GM19193 (cell line): ENCODE measurements around the gene TAF10.

Experiments used
- POLR2A ChIP-seq: IDR thresholded peaks from 4 replicates; pipeline ENCODE4 v1.6.1; 2011; ENCODE audit not compliant: insufficient read depth, insufficient read length; ENCODE audit errors: extremely low read depth

Gene TAF10

DNA sequence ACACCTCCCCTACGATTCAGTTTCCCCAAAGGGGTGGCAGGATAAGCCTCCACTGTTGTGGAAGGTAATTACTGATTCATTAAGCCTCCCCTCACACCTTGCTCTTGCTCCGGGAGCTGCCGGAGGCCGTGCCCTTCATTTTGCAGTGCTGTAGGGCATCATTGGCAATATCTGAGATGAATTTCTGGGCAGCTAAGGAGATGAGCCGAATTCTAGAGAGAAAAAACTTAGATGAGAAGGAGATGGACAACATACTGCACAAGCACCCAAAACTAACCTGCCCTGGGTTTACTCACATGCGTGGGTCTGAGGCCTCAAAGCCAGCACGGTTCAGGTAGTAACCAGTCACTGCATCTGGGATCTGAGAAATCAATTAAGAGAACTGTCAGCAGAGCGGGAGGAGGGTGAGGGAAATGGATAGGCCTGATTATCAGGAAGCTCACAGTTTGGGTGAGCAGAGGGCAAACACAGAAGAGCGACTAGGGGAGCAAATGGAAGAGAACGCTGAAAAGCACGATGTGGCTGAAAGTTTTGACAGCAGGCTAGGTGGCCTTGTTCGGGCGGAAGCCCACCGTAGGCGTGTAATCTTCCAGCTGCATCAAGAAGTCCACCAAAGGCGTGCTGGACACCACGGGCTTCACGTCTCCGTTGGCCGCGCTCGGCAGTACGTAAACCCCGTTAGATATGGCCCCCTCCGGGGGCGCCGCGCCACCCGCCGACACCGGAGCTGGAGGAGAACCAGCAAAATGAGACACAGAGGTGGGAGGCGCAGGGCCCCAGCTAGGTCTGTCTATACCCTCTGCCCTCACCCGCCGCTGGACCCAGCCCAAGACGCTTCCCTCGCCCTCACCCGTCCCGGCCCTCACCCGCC lies 689 bp downstream of the TAF10 start:
- no peak for TF ChIP-seq POLR2A

DNA sequence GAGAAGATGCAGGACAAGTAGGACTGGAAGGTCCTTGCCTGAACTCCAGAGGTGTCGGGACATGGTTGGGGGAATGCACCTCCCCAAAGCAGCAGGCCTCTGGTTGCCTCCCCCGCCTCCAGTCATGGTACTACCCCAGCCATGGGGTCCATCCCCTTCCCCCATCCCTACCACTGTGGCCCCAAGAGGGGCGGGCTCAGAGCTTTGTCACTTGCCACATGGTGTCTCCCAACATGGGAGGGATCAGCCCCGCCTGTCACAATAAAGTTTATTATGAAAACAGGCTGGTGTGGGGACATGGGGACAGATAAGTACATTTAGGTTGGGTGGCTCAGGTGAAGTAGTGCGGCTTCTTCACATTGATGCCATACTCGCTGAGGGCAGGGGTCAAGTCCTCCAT lies 1.4 kb downstream of the TAF10 start:
- TF ChIP-seq POLR2A: no peak

DNA sequence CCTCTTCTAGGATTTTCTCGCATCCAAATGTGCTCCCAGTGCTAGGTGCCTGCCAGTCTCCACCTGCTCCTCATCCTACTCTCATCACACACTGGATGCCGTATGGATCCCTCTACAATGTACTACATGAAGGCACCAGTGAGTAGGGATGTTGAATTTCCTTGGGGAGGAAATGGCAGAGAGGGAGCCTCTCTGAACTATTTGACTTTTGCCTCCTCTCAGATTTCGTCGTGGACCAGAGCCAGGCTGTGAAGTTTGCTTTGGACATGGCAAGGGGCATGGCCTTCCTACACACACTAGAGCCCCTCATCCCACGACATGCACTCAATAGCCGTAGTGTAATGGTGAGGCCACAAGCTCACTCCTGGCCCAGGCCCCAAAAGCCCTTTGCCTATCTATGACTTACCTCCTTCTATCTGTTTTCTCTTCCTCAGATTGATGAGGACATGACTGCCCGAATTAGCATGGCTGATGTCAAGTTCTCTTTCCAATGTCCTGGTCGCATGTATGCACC lies 2.5 kb downstream of the TAF10 start:
- TF ChIP-seq POLR2A: no peak

DNA sequence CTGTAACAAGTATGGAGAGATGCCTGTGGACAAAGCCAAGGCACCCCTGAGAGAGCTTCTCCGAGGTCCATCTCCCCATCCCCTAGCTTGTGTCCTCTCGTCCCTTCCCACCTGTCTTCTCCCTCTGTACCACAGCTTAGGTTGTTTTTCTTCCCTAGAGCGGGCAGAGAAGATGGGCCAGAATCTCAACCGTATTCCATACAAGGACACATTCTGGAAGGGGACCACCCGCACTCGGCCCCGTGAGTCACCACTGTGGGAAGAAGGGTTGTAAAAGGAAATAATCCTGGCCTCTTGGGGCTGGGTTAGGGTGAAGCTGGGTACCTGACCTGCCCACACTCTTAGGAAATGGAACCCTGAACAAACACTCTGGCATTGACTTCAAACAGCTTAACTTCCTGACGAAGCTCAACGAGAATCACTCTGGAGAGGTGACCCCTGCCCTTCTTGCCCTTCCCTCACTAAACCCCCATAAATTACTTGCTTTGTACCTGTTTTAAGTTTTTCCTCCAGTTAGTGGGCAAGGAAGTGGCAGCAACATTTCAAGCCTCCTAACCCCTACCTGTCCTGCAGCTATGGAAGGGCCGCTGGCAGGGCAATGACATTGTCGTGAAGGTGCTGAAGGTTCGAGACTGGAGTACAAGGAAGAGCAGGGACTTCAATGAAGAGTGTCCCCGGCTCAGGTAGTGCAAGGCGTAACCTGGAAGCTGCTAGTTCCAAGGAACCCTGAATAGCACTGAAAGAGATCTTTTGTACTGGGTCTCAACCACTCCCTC lies 3.1 kb downstream of the TAF10 start:
- no peak for TF ChIP-seq POLR2A

DNA sequence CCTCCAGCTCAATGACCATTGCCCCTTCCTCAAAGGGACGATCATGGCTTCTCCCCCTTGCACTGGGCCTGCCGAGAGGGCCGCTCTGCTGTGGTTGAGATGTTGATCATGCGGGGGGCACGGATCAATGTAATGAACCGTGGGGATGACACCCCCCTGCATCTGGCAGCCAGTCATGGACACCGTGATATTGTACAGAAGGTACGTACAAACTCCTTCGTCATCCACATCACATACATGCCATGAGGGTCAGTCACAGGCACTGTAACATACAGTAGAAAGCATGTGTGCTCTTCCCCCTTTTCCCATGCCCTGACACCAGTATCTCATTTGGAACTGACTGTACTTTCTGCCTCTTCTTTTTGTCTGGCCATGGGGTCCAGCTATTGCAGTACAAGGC lies 4.0 kb downstream of the TAF10 start:
- TF ChIP-seq POLR2A: no peak

DNA sequence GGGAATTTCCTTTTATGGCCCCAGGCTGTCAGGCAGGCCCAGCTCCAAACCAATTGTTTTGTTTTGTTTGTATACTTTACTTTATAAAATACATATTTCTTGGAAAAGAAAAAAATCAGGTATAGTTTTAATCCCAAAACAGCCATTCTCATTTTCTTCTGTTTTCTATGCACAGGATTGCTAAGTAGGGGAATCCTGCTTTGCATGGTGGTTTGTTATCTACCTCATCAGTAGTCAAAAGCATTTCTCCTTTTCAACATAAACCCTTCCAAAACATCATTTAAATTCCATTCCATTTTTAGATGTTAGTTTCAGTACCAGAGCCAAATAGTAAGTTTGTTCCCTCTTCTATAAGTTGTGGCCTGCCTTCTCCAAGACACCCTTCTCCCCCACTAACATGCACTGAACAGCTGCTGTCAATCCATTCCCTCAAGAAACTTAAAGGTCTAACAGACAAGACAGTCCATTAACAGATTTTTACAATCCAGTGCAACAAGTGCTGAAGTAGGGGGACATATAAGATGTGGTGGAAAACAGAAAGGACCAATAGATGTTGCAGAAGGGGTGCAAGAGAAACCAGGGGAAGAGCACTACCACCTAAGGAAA lies 4.7 kb downstream of the TAF10 start:
- TF ChIP-seq POLR2A: no peak

DNA sequence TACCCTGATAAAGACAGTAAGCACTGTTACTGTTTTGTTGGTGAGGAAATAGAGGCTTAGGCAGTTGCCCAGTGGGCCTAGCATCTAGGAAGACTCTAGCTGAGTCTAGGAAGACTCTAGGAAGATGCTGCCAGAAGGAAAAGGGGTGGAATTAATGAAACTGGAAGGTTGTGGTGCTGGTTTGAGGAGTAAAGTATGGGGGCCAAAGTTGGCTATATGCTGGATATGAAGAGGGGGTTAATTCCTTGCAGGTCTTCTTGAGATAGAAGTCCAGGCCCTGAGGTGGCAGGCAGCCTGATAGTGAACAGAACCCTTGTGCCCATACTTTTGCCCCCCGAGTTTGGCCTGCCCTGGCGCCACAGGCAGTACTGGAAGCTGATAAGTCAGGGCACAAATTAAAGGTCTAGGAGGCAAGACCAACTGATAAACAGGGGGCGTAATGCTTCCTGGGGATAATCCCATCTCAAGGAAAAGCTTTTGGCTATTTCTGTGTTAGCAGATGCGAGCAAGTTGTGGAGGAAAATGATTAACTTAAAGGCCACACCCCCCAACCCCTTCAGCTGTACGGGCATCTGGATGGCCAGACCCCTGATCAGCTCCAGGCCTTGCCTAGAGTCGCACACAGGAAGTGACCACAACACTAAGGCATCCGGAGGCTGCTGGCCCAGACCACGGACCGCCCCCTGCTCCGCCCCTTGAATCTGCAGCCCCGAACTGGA lies 5.4 kb downstream of the TAF10 start:
- TF ChIP-seq POLR2A: peak; percentile 46

DNA sequence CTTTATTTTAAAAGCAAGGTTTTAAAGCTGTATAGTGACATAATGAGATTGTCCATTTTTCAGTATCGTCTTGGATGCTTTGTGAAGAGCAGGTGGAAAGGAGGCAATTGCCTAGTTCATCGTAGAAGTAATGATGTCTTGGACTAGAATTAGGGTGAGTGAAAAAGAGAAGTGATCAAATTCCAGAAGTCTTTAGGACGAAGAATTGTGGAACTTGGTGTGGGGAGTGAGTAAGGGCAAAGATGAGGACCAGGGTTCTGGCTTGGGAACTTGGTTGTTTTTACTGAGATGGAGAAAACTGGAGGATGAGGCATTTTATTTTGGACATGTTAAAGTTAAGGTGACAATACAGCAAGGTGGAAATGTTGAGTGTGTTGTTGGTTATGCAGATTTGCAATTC lies 7.2 kb downstream of the TAF10 start:
- no peak for TF ChIP-seq POLR2A

DNA sequence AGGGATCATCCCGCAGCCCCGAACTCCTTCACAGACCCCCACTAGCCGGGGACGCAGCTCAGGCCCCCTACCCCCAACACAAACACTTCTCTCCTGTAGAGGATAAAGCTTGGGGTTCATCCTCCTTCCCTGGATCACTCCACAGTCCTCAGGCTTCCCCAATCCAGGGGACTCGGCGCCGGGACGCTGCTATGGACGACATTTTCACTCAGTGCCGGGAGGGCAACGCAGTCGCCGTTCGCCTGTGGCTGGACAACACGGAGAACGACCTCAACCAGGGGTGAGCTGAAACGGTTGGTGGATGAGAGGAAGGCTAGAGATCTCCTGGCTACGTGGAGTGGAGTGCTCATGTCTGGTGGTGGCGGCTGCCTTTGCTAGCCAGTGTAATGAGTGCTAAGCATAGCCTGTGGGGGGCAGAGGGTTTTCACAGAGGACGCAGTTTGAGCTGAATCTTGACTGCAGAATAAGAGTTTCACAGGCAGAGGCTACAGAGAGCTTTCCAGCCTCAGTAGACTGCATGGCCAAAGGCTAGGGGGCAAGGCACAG lies 7.9 kb downstream of the TAF10 start:
- no peak for TF ChIP-seq POLR2A

DNA sequence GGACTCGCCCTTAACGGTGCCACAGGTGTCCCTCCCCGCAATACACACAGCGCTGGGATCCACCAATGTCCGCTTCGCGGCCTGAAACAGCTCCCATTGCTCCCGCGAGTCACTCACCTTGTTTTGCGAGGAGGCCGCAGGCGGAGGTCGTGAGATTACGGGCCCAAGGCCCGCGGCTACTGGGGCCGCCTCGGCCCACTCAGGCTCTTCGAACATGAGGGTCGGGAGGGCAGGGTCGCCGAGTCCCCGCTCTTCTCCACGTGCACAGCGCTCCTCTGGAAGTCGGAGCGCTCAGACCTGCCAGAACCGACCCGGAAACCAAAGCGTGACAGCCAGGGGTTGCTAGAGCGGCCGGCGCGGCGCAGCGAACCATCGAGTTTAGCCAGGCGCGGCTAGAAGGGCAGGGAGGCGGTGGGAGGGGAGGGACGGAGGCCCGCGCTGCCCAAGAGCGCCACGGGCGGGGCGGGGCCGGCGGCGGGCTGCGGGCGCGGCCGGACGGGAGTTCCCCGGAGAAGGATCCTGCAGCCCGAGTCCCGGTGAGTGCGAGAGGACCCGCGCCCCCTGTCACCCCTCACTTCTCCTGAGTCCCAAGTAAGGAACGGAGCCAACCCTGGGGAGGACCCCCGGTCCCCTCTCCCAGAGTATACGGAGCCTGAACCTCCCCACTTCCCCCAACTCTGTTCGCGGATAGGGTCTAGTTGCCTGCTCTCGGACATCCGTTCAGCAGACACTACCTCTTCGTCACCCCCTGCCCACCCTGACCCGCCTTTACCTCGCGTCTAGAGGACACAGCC lies 8.5 kb downstream of the TAF10 start, which contains the start of the genes ILK and RRP8:
Gene ILK, plus strand, starts transcription at position 488 of the 794 bp plus-strand sequence. CDS start 498 bp downstream, outside the sequence.
Gene RRP8, minus strand, starts transcription at position 330 of the 794 bp plus-strand sequence. Its CDS starts 114 bp downstream, at position 216.
- peak; percentile 80 for TF ChIP-seq POLR2A

DNA sequence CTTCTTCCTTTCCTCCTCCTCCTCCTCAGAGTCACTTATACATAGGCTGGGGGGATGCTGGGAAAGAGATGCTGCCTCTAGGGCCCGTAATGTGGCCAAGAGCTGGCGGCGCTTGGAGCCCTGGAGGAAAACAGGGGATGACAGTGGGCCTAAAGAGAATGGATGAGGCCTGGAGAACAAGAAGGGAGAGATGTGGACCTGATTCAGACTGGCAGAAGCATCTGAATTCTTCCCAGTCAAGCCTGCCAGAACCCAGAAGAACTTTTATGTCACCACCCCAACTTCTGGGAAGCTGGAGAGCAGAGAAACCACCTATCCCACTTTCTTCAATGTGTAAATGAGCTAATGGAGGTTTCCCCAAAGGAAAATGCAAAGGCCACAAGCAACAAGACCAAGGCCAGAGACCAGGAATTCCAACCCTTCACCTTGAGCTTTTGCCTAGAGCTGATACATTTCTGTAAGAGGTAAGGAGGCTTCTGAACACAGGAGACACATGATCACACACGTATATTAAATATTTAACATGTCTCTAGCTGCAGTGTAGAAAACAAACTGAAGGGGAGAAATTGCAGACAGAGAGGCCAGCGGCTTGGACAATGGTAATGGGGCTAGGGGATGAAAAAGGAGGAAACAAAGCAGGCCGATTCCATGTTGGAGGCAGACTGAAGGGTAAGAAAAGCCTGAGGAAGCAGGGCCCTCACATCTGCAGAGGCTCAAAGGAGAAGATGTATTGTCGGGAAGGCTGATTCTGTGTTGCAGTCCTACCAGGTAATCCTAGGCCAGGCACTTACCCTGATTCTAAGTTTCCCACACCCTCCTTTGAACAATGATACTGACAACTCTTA lies 9.7 kb downstream of the TAF10 start:
- no peak for TF ChIP-seq POLR2A

DNA sequence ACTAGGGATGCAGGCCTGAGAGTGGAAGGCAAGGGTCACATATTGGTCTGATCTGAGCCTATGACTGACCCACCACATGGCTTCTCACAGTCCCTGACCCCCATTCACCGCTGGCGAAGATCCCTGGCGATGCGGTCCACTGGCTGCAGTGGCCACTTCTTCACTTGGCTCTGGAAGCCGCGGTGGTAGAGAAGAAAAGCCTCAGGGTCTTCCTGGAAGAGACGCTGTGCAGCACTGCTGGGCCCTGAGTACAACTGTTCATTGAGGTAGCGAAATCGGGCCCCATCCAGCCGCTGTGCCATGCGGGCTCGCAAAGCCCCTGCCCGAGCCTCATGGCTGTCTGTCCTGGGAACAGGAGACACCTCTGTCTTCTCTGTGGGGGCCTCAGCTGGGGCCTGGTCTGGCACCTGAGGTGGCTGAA lies 11.0 kb downstream of the TAF10 start:
- TF ChIP-seq POLR2A: no peak
